ENCODE data around the gene SLC6A5. TPM values are rescaled to one million over a fixed set of nuclear protein-coding genes. Genes with fewer than 3 reads are reported as not detected.

SLC6A5 gene
- total RNA-seq, 4 donors from 2014 or later: not detected

DNA sequence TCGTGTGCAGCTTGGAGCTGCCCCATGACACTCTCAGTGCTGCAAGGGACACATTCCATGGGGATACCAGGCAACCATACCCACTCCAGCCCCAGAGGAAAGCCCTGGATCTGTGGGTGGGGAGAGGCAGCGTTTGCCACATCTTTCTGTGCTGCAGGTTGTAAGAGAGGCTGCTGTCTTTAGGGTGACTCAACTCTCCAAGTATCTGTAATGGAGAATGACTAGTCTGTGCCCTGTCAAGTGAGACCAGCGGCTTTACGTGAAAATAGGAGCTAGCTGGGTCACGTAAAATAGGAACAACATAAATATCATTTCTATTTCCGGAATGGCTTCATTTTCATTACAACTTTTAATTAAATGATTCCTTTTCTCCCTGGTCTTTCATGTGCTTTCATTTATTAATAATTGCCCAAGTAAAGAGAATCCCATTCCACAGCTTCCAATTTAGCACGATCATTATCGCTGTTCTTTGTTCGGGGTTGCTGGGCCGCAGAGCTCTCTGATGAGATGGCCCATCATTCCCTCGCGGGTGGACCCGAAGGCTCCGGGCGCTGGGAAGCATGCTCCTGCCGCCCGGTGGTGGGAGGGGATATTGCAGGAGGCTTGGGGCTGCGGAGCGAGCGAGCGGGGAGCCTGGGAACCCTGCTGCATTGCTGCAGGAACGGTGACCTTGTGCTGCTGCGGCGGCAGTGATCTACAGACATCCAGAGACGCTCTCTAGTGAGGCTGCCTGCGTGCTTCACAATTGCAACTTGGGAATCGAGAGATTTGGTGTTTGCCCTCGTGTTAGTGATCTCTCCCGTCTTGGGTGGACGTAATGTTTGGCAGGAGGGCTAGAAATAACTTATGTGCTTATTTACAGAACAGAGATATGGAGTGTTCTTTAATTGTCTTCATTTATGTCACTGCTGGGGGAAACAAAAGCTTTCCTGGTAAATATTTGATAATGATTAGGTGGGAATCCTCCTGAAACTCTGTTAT, 10.6 kb downstream of the SLC6A5 start:
- Histone ChIP-seq H3K27me3 (peaks cover 0 to 11% of the 10 kb centered on the region in 2 donors), H3K4me3 (no peak overlapping the region), H3K36me3 (no peaks in the 10 kb centered on the region), H3K27ac (no peak overlapping the region), H3K4me1 (no peaks in the 10 kb centered on the region), H3K9me3 (no peaks in the 10 kb centered on the region)
- peak; percentile 19 to 54 for DNase-seq
- TF ChIP-seq POLR2A (IDR thresholded peaks at IDR 0.05): no peak
- TF ChIP-seq, protein P1, sequence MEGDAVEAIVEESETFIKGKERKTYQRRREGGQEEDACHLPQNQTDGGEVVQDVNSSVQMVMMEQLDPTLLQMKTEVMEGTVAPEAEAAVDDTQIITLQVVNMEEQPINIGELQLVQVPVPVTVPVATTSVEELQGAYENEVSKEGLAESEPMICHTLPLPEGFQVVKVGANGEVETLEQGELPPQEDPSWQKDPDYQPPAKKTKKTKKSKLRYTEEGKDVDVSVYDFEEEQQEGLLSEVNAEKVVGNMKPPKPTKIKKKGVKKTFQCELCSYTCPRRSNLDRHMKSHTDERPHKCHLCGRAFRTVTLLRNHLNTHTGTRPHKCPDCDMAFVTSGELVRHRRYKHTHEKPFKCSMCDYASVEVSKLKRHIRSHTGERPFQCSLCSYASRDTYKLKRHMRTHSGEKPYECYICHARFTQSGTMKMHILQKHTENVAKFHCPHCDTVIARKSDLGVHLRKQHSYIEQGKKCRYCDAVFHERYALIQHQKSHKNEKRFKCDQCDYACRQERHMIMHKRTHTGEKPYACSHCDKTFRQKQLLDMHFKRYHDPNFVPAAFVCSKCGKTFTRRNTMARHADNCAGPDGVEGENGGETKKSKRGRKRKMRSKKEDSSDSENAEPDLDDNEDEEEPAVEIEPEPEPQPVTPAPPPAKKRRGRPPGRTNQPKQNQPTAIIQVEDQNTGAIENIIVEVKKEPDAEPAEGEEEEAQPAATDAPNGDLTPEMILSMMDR (IDR thresholded peaks at IDR 0.05): peak; percentile 67 to 78 (median 72)
- intact Hi-C loops (cut with DNase I; ENCODE audit: low total_unique reads): no loop called here

DNA sequence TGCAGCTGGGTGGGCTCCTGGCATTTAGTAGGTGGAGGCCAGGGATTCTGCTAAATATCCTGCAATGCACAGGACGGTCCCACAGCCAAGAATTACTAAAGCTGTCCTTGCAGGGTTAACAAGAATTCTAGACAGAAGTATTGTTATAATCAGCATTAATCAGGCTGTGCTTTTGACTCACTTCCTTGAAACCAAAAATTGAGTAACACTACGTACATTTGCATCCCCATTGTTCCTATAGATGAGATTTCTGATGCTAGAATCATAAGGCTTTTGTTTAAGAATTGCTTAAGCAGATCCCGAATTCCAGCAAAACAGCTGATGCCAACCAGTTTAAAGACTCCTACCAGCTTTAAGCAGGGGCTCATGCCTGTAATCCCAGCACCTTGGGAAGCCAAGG, 11.4 kb downstream of the SLC6A5 start:
- Histone ChIP-seq H3K27me3 (peaks cover 0 to 3% of the 10 kb centered on the region in 2 donors), H3K27ac (no peak overlapping the region), H3K9me3 (no peaks in the 10 kb centered on the region), H3K4me1 (no peaks in the 10 kb centered on the region), H3K36me3 (no peaks in the 10 kb centered on the region), H3K4me3 (no peak overlapping the region)
- intact Hi-C loops (cut with DNase I; ENCODE audit: low total_unique reads): no loop called here
- DNase-seq: no peak
- TF ChIP-seq POLR2A (IDR thresholded peaks at IDR 0.05): no peak
- TF ChIP-seq, protein P1 (IDR thresholded peaks at IDR 0.05): no peak

DNA sequence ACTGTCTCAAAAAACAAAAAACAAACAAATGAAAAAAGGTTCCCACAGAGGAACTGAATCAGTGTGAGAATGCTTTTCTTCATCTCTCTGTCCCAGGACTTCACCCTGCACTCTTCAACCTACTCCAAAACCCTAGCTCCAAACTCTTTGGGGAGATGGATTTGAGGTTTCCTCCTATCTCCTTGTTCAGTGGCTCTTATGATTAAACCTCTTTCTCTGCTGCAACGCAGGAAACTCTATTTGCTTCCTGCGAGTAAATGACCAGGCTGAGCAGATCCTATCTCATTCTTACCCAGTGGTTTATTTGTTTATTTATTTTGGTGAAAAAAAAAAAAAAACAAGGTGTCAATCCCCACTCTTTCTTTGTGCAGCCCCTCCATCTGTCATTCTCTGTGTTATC, 12.0 kb downstream of the SLC6A5 start:
- intact Hi-C loops (cut with DNase I; ENCODE audit: low total_unique reads): no loop called here
- no peaks in the 10 kb centered on the region for H3K27me3 ChIP-seq
- no peaks in the 10 kb centered on the region for H3K4me1 ChIP-seq
- no peak overlapping the region for H3K27ac ChIP-seq
- no peaks in the 10 kb centered on the region for H3K9me3 ChIP-seq
- DNase-seq: no peak
- no peak overlapping the region for H3K4me3 ChIP-seq
- no peaks in the 10 kb centered on the region for H3K36me3 ChIP-seq
- TF ChIP-seq, protein P1 (IDR thresholded peaks at IDR 0.05): no peak
- no peak for TF ChIP-seq POLR2A (IDR thresholded peaks at IDR 0.05)

DNA sequence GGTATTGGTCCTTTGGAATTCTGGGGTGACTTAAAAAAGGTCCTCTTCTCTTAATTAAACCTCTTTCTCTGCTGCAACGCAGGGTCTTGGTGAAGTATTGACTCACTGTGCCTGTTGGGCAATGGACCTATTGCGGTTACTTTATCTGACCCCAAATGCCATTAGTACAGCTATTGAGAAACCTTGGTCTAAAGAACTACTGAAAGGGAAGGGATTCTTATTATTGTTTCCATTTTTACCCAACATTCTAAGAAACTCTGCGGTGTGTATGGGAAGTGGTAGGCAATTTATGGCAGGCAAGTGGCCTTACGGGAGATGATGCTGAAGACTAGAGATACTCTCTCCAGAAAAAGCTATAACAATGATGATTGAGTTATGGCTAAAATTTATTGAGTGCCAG, 12.5 kb downstream of the SLC6A5 start:
- intact Hi-C loops (cut with DNase I; ENCODE audit: low total_unique reads): no loop called here
- no peak overlapping the region for H3K4me3 ChIP-seq
- DNase-seq: no peak
- H3K27me3 ChIP-seq: no peaks in the 10 kb centered on the region
- H3K9me3 ChIP-seq: no peaks in the 10 kb centered on the region
- no peaks in the 10 kb centered on the region for H3K36me3 ChIP-seq
- H3K4me1 ChIP-seq: no peaks in the 10 kb centered on the region
- TF ChIP-seq, protein P1 (IDR thresholded peaks at IDR 0.05): no peak
- TF ChIP-seq POLR2A (IDR thresholded peaks at IDR 0.05): no peak
- no peak overlapping the region for H3K27ac ChIP-seq

DNA sequence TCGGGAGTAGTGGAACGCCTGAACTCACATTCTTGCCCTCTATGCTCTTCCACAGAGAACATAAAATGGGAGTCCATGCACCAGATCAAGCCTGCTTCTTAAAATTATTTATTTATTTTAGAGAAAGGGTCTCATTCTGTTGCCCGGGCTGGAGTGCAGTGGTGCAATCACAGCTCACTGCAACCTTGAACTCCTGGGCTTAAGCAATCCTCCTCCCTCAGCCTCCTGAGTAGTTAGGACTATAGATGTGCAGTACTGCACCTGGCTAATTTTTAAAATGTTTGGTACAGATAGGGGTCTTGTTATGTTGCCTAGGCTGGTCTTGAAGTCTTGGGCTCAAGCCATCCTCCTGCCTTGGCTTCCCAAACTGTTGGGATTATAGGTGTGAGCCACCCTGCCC, 13.0 kb downstream of the SLC6A5 start:
- Histone ChIP-seq H3K36me3 (no peaks in the 10 kb centered on the region), H3K4me1 (no peaks in the 10 kb centered on the region), H3K9me3 (no peaks in the 10 kb centered on the region), H3K4me3 (no peak overlapping the region), H3K27me3 (no peaks in the 10 kb centered on the region), H3K27ac (no peak overlapping the region)
- no peak for DNase-seq
- TF ChIP-seq, protein P1 (IDR thresholded peaks at IDR 0.05): no peak
- TF ChIP-seq POLR2A (IDR thresholded peaks at IDR 0.05): no peak
- intact Hi-C loops (cut with DNase I; ENCODE audit: low total_unique reads): no loop called here
